ENCODE results near the gene LOXL1. TPM values are rescaled to one million over a fixed set of nuclear protein-coding genes. Genes with fewer than 3 reads are reported as not detected.

The LOXL1 gene
- total RNA-seq, 1 donor from 2014 or later, result 280 TPM

- H3K36me3 ChIP-seq (ENCODE audit: insufficient read depth, low read length), result no peaks in the 10 kb centered on the region
- H3K4me2 ChIP-seq (ENCODE audit: low read length), result no peak overlapping the region
- peaks cover 2% of the 10 kb centered on the region for H3K4me1 Mint-ChIP-seq (ENCODE audit: low read depth, unreplicated experiment)
- H3K9me3 ChIP-seq (ENCODE audit: insufficient read depth, low read depth, low read length), result no peaks in the 10 kb centered on the region
- no peaks in the 10 kb centered on the region for H4K20me1 ChIP-seq (ENCODE audit: insufficient read depth, low read length)
- DNase-seq (ENCODE audit: low read depth) (no peak), FAIRE-seq (no peak)
- H3K36me3 Mint-ChIP-seq (ENCODE audit: low read depth, unreplicated experiment), result peaks cover 5% of the 10 kb centered on the region
- TF ChIP-seq EZH2 (IDR thresholded peaks at IDR 0.05; ENCODE audit: insufficient read depth, low read length) (no peak), CTCF (IDR thresholded peaks at IDR 0.05; ENCODE audit: insufficient read depth, low read depth, low read length) (no peak)
- no peak overlapping the region for H3K4me3 ChIP-seq (ENCODE audit: insufficient read depth, low read depth, low read length)
- H3K27me3 ChIP-seq (ENCODE audit: insufficient read depth, low read length), result peaks cover 8% of the 10 kb centered on the region
- H3K79me2 ChIP-seq (ENCODE audit: insufficient read depth, low read length), result no peaks in the 10 kb centered on the region
- H3K27ac Mint-ChIP-seq (ENCODE audit: unreplicated experiment), result no peak overlapping the region
- no peak overlapping the region for H3K27ac ChIP-seq (ENCODE audit: low read depth, low read length)
- peaks cover 7% of the 10 kb centered on the region for H3K9me3 Mint-ChIP-seq (ENCODE audit: unreplicated experiment)
- no peak overlapping the region for H3K4me3 Mint-ChIP-seq (ENCODE audit: unreplicated experiment)
- H3K9ac ChIP-seq (ENCODE audit: low read length), result no peak overlapping the region
- peaks cover 10% of the 10 kb centered on the region for H3K4me1 ChIP-seq (ENCODE audit: insufficient read depth, low read length)
- peaks cover 40% of the 10 kb centered on the region for H3K27me3 Mint-ChIP-seq (ENCODE audit: low read depth, unreplicated experiment)
- no peak overlapping the region for H2AFZ ChIP-seq (ENCODE audit: low read depth, low read length)
Observed at GRCh38 chr15:73892446-73893226, 33.6 kb upstream of the LOXL1 start.

GRCh38 chr15:73894133-73894814 lies 32.0 kb upstream of the LOXL1 start:
- peaks cover 24% of the 10 kb centered on the region for H3K27me3 Mint-ChIP-seq (ENCODE audit: low read depth, unreplicated experiment)
- peaks cover 9% of the 10 kb centered on the region for H3K4me1 Mint-ChIP-seq (ENCODE audit: low read depth, unreplicated experiment)
- Histone ChIP-seq H4K20me1 (ENCODE audit: insufficient read depth, low read length) (no peaks in the 10 kb centered on the region), H3K79me2 (ENCODE audit: insufficient read depth, low read length) (no peaks in the 10 kb centered on the region), H3K4me3 (ENCODE audit: insufficient read depth, low read depth, low read length) (no peak overlapping the region), H3K36me3 (ENCODE audit: insufficient read depth, low read length) (no peaks in the 10 kb centered on the region), H3K9me3 (ENCODE audit: insufficient read depth, low read depth, low read length) (no peaks in the 10 kb centered on the region), H3K4me2 (ENCODE audit: low read length) (no peak overlapping the region), H3K27ac (ENCODE audit: low read depth, low read length) (no peak overlapping the region), H2AFZ (ENCODE audit: low read depth, low read length) (no peak overlapping the region), H3K27me3 (ENCODE audit: insufficient read depth, low read length) (peaks cover 5% of the 10 kb centered on the region), H3K4me1 (ENCODE audit: insufficient read depth, low read length) (peaks cover 22% of the 10 kb centered on the region), H3K9ac (ENCODE audit: low read length) (no peak overlapping the region)
- no peak for FAIRE-seq
- no peak overlapping the region for H3K4me3 Mint-ChIP-seq (ENCODE audit: unreplicated experiment)
- peaks cover 7% of the 10 kb centered on the region for H3K9me3 Mint-ChIP-seq (ENCODE audit: unreplicated experiment)
- H3K27ac Mint-ChIP-seq (ENCODE audit: unreplicated experiment), result no peak overlapping the region
- H3K36me3 Mint-ChIP-seq (ENCODE audit: low read depth, unreplicated experiment), result peaks cover 5% of the 10 kb centered on the region
- TF ChIP-seq CTCF (IDR thresholded peaks at IDR 0.05; ENCODE audit: insufficient read depth, low read depth, low read length) (no peak), EZH2 (IDR thresholded peaks at IDR 0.05; ENCODE audit: insufficient read depth, low read length) (no peak)
- DNase-seq (ENCODE audit: low read depth), result no peak

All from astrocyte (in vitro differentiated cells and primary cell).